HG03280 (cell line): Measurements from ENCODE around the gene FAM98C.
"Not testable (repeated sequence)": the region's sequence is repeated elsewhere in the genome, so short reads cannot be mapped to it uniquely, and the experiment has no call there.

Experiments
- ATAC-seq: cut with Tn5 transposase; IDR thresholded peaks from one replicate; pipeline ENCODE4 v1.9.1; 2021; ENCODE audit warnings: mild to moderate bottlenecking, moderate library complexity; ENCODE audit not compliant: unreplicated experiment

FAM98C gene

DNA sequence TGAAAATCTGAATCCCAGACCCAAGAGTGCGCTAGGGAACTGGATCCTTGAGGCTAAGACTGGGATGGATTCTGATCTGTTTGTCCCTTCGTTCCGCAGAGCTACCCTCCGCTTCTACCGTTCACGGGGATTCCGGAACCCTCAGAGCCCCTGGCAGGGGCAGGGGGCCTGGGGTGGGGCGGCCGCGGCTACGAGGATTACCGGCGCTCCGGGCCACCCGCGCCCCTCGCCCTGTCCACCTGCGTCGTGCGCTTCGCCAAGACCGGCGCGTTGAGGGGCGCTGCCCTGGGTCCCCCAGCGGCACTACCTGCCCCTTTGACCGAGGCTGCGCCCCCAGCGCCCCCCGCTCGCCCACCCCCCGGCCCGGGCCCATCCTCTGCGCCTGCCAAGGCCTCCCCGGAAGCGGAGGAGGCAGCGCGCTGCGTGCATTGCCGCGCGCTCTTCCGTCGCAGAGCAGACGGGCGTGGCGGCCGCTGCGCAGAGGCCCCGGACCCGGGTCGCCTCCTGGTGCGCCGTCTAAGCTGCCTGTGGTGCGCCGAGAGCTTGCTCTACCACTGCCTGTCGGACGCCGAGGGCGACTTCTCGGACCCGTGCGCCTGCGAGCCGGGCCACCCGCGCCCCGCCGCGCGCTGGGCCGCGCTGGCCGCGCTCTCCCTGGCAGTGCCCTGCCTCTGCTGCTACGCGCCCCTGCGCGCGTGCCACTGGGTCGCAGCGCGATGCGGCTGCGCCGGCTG lies 7.3 kb upstream of the FAM98C start:
- no peak for ATAC-seq

DNA sequence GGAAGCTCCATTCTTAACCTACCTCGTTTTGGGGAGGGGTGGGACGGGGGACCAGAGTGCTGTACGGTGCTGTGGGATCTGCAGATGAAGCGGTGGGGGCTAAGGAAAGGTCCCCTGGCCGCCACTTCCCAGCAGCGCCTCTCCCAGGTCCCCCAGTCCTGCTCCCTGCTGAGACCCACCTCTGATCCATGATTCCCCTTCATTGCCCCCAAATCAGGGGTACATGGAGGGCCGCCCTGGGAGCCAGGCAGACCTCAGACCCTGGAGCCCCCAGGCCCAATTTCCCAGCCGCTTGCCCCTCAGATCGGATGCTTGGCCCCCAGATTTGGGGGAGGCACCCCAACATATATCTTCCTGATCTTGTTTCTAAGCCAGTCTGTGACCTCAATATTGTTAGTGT lies 3.8 kb upstream of the FAM98C start:
- ATAC-seq = no peak

DNA sequence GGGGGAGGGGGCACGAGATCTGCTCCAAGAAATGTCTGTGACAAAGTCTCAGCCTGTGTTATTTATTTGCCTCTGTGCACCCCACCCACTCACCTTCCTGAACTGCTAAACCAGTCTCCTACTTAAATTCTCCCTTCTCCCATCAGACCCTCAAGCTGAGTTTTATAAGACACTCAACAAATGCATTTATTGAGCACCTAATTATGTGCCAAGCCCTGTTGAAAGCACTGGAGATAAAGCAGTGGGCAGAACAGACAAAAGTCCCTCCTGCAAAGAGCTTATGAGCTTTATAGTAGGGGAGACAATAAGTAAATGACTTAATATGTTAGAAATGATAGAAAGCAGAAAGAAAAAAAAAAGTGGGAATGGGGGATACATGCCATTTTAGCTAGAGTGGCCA lies 3.4 kb upstream of the FAM98C start:
- ATAC-seq = no peak

DNA sequence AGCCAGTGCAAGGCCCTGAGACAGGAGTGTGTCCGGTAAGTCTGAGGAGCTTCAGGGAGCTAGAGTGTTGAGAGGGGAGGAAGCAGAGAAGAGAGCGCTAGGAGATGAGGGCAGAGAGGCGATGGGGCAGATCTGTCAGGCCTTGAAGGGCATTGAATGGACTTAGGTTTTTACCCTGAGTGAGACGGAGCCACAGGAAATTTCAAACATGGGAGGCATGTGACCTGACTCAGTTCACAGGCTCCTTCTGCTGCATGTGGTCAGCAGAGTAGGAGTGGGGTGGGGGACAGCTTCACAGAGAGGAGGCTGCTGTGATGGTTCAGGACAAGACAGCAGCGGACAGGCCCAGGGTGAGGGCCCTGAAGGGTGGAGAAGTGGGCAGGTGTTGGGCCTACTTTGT lies 2.5 kb upstream of the FAM98C start:
- no peak for ATAC-seq

DNA sequence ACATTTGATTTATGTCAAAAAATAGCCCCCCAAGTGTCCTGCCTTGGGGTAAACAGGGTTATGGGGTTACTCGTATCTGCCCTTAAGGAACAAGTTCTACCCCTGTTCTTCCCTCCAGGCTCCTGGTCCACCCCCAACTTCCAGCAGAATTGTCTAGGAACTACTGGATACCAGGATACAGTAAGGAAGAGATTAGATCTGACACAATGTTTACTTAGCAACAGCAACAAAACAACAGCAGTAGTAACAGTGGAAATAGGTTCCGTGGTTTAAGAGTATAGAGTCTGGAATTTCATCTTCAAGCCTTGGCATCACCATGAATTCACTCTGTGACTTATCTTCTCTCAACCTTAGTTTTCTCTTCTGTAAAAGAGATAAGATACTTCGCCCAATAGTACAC lies 1.7 kb upstream of the FAM98C start:
- no peak for ATAC-seq

DNA sequence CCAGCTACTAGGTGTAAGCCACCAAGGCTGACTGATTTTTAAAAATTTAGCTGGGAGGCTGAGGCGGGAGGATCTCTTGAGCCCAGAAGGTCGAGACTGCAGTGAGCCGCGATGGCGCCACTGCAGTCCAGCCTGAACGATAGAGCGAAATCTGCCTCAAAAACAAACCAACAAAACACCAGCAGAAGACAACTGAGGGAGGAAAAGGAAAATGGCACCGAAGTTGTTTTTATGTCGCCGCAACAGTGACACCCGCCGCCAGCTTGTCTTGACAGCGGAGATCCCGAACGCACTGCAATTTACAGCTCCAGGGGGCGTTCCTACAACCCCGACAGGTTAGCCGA lies 298 bp upstream of the FAM98C start:
- ATAC-seq = no peak

DNA sequence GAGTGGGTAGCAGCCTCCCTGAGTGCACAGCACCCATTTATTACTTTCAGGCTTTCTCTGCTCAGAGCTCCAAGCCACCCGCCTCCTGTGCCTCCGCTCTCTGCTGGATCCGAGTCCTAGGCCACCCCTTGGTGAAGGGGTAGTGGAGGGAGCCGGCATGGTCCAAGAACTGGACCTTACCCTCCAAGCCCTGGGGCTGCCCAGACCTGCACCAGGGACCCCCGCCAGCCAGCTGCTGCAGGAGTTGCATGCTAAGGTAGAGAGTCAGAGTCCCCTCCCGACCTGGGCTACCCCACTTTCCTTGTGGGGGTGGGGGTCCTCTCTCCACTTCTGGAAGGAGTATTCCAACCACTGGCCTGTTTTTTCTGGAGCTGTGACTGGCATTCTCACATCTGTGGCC lies 2.0 kb downstream of the FAM98C start:
- ATAC-seq = no peak

DNA sequence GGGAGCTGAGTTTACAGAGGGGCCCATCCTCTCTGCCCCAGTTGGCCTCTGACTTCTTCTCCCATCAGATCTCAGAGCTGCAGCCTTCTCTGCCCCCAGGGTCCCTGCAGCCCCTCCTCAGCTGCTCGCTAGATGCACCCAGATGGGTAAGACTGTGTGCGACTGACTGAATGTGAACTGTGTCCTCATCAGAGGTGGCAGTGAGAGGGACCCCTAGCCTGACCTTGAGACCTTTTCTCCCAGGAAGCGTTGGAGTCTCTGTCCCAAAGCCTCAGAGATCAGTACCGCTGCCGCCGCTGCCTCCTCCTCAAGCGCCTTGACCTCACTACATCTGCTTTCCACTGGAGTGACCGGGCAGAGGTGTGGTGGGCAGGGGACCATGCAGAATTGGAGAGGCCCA lies 2.4 kb downstream of the FAM98C start:
- ATAC-seq = no peak

DNA sequence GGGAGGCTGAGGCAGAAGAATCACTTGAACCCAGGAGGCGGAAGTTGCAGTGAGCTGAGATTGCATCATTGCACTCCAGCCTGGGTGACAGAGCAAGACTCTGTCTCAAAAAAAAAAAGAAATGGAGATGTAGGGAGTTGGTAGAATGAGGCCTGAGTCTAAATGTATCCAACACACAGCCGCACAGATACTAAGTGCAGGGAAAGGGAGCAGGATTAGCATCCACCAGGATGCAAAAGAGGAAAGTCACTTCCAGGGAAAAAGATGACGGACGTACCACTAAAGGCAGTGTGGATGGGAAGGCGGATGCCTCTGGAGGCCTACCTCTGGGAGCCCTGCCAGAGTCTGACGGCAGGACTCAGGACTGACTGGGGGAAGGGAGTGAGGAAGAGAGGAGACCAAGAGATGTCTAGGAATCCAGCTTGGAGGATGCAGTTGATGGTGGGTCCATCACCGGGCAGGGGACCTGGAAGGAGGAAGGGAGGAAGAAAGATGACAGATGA lies 6.8 kb downstream of the FAM98C start:
- no peak for ATAC-seq

DNA sequence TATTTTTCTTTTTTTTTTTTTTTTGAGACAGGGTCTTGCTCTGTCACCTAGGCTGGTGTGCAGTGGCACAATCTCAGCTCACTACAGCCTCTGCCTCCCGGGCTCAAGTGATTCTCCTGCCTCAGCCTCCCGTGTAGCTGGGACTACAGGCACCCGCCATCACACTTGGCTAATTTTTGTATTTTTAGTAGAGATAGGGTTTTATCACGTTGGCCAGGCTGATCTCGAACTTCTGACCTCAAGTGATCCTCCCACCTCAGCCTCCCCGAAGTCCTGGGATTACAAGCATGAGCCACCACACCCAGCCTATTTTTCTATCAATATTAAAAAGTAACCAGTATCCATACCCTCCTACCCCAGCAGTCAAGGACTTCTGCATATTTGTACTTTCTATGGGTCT lies 7.5 kb downstream of the FAM98C start:
- ATAC-seq = not testable (repeated sequence)

DNA sequence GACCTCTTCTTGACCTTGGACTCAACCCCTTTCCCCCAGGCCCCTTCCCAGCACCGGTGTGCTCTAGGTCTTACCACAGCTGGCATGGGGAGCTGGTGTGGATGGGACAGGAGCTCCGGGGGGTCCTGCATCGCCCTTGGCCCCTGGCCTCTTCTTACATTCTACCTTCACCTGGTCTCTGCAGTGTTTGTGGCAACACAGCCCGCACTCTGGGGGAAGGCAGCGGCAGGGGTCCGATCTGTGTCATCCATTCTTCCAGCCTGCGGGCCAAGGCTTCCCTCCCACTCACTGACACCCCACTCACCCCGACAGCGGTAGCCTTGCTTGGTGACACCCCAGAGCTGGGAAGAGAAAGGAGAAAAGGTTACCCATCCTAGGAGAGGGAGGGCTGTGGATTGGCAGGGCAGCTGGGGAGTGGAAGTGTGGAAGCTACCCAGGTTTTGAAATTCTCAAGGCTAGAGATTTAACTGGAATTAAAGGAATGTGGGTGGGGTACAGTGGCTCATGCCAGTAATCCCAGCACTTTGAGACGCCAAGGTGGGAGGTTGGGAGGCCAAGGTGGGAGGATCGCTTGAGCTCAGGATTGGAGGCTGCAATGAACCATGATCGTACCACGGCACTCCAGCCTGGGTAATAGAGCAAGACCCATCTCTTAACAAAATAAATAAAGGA lies 8.3 kb downstream of the FAM98C start:
- no peak for ATAC-seq

DNA sequence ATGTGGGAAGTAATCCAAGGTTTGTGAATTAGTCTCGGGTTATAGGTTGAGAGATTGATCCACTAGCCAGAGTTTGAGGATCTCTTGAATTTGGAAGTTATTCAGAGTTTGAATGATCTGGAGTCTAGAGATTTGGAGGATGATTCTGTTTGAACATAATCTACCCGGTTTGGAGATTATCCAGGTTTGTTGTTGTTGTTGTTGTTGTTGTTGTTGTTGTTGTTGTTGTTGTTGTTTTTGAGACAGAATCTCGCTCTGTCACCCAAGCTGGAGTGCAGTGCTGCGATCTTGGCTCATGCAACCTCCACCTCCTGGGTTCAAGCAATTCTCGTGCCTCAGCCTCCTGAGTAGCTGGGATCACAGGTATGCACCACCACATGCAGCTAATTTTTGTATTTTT lies 9.0 kb downstream of the FAM98C start:
- ATAC-seq = not testable (repeated sequence)

DNA sequence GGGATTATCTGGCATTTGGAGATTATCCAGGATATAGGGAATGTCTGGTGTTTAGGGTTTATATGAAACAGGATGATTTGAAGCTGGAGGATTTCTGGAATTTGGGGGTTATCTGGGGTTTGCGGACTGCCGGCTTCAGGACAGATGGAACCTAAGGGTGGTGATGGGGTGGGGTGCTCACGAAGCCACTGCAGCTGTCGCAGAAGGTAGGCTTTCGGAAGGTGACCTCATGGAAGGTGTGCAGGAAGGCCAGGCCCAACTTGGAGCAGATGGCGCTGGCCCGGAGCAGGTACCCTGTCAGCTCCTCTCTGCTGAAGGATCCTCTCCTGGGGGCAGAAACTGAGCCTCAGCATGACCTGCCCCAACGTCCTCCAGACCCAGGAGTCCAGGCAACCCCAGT lies 9.6 kb downstream of the FAM98C start:
- no peak for ATAC-seq

DNA sequence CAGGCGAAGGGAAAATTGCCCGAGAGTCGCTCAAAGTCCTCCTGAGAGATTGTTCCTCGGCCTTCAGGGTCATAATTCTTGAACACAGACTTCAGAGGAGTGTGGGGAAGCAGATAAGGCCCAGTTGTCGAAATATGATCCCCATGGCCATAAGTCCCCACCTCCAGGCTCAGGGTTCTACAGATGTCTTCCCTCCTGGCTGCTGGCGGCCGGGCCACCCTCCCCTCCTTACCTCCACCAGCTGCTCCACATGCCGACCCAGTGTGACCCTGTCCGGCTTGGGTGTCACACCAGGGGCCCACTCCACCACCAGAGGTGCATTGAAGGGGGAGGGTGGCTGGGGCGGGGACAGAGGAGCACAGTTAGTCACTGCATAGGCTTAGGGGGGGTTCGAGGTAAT lies 10.1 kb downstream of the FAM98C start:
- no peak for ATAC-seq

DNA sequence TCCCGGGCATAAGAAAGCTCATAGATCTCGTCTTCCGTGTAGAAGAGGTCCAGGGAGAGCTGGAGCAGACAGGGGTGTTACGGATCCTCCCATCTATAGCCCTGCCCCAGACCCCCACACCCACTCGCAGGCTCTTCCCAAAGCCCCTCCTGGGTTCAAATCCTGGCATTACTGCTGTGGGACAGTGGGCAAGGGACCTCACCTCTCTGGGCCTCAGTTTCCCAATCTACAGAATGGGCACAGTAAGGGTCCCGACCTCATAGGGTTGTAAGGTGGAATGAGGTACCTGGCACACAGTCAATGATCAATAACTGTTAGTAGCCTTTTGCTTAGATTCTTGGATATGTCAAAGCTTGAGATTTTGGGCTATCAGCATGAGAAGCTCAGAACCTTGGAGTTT lies 10.5 kb downstream of the FAM98C start:
- ATAC-seq = no peak

DNA sequence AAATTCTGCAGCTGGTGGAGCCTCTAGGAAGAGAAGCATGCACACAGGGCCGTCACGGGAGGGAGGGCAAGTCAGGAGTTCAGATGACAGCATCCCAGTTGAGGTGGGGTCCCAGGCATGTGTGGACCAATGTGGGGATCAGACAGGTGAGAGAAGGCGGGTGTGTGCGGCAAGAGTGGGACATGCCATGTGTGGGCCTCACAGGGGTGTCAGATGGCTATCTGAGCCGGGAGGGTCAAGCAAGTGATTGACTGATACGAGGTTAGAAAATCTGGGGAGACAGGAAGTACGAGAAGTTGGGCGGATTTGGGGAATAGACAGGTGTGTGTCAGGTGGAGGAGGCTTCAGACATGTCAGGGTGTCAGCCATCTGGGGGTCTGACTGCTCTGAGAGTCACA lies 14.3 kb downstream of the FAM98C start:
- ATAC-seq = no peak

DNA sequence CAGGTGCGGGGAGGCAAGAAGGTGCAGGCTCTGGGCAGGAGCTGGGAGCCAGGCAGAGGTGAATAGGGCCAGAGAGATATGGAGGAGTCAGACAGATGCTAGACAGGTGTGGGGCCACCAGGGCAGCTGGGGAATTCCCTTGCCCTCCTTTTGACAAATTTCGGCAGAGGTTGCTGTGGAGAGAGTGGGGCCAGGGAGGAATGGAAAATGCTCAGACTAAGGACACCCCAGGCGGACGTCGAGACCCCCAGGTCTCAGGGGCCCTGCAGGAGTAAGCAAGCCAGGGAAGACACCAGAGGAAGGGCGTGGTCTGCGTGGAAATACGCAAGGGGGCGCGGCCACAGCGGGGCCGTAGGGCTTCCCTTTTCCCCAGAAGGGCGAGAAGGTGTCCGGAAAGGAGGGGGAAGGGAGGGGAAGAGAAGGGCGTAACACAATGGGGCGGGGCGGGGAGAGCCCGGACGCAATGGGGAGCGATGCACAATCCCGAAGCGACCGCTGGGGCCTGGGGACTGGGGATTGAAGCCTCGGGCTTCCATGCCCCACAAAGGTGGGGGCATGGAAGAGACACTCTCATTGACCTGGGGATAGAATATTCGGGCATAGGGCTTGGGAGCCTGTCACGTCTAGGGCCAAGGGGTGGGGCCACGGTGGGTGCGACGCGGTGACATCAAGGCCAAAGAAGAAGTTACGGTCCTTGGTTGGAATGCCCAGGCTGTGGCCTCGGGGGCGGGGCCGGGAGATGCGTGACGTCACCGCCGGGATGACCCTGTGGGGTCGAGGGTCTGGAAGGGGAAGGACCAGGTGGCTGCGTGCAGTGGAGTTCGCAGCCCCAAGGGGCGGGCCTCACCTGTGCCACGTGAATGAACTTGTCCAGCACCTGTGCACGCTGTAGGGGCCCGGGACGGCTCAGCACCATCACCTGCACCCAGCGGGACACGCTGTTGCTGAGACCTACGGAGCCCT lies 14.9 kb downstream of the FAM98C start:
- ATAC-seq = no peak

DNA sequence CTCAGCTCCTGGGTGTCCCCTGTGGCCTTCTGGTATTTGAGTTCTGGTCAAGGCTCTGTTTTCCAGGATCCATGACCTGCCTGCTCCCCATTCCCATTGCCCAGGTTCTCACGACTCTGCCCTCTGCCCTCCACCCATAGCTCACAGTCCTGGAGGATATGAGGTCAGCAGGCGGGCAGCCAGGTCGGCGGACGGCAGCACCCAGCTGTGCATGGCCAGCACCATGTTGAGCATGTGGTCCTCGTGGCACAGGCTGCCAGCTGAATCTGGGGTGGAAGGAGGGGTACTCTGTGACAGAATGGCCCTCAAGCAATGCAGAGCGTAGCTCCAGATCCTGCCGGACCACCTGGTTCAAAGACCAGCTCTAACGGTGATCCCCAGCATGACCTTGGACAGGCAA lies 18.0 kb downstream of the FAM98C start:
- ATAC-seq = no peak

DNA sequence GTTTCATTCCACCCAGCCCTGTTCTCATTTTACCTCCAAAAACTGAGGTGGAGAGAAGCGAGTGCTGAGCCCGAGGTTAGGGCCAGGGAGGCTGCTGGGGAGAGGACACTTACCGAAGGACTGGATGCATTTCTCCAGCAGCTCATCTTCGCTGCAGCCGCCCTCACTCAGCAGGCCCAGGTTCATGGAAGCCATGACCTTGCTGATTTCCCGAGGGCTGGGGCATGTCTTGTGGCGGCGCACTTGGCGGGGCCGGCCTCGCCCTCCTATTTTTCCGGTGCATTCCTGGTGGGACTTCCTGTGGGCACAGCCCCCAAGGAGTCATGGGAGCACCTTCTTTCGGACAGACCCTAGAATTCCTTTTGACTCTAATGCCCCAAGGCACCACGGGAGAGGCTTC lies 19.0 kb downstream of the FAM98C start:
- ATAC-seq = no peak

DNA sequence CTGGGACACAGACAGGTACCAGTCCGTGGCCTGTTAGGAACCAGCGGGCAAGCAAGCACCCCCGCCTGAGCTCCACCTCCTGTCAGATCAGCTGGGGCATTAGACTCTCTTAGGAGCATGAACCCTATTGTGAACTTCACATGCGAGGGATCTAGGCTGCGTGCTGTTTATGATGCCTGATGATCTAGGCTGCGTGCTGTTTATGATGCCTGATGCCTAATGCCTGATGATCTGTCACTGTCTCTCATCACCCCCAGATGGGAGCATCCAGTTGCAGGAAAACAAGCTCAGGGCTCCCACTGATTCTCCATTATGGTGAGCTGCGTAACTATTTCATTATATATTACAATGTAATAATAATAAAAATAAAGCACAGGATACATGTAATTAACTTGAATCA lies 19.5 kb downstream of the FAM98C start:
- no peak for ATAC-seq

DNA sequence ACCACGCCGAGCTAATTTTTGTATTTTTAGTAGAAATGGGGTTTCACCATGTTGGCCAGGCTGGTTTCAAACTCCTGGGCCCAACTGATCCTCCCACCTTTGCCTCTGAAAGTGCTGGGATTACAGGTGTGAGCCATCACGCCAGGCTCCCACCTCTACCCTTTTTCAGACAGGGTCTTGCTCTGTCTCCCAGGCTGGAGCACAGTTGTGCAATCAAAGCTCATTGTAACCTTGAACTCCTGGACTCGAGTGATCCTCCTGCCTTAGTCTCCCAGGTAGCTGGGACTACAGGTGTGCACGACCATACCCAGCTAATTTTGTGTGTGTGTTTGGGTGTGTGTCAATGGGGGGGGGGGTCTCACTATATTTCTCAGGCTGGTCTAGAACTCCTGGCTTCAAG lies 21.4 kb downstream of the FAM98C start:
- ATAC-seq = no peak
